HG02884 (cell line): ENCODE measurements around the gene CEACAM4.
"Not testable (repeated sequence)": the region's sequence is repeated elsewhere in the genome, so short reads cannot be mapped to it uniquely, and the experiment has no call there.

Experiments used
- ATAC-seq: cut with Tn5 transposase; IDR thresholded peaks from one replicate; pipeline ENCODE4 v1.9.1; 2021; ENCODE audit warnings: mild to moderate bottlenecking, moderate library complexity; ENCODE audit not compliant: unreplicated experiment

CEACAM4 gene

DNA sequence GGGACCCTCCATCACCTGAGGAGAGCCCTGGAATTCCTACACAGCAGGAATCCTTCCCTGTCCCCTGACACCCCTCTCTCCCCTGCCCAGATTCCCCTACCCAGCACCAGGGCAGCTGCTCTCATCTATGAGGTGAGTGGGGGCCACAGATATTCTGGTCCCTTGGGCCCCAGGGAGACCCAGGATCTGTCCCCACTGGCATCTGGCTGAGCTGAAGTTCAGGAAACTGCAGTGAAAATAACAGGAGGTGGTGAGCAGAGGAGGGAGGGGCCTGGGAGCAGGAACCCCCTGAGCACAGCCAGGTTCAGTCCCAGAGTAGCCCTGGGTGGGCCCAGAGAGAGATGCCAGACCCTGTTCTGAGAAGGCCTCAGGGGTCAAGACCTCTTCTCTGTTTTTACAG lies 40.8 kb downstream of the CEACAM4 start:
- ATAC-seq, result no peak

- no peak for ATAC-seq
Measured at GRCh38 chr19:41584931-41585330, 41.9 kb downstream of the CEACAM4 start.

- ATAC-seq, result no peak
Measured at GRCh38 chr19:41584260-41584810, 42.5 kb downstream of the CEACAM4 start.

- not testable (repeated sequence) for ATAC-seq
Measured at GRCh38 chr19:41582577-41583182, 44.2 kb downstream of the CEACAM4 start.

DNA sequence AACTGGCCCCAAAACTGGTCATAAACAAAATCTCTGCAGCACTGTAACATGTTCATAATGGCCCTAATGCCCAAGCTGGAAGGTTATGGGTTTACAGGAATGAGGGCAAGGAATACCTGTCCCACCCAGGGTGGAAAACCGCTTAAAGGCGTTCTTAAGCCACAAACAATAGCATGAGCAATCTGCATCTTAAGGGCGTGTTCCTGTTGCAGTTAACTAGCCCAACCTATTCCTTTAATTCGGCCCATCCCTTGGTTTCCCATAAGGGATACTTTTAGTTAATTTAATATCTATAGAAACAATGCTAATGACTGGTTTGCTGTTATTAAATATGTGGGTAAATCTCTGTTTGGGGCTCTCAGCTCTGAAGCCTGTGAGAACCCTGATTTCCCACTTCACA lies 45.8 kb downstream of the CEACAM4 start:
- ATAC-seq, result not testable (repeated sequence)

GRCh38 chr19:41578886-41579285 lies 48.0 kb downstream of the CEACAM4 start:
- no peak for ATAC-seq

- ATAC-seq, result no peak
Measured at GRCh38 chr19:41577833-41578232, 49.0 kb downstream of the CEACAM4 start.

DNA sequence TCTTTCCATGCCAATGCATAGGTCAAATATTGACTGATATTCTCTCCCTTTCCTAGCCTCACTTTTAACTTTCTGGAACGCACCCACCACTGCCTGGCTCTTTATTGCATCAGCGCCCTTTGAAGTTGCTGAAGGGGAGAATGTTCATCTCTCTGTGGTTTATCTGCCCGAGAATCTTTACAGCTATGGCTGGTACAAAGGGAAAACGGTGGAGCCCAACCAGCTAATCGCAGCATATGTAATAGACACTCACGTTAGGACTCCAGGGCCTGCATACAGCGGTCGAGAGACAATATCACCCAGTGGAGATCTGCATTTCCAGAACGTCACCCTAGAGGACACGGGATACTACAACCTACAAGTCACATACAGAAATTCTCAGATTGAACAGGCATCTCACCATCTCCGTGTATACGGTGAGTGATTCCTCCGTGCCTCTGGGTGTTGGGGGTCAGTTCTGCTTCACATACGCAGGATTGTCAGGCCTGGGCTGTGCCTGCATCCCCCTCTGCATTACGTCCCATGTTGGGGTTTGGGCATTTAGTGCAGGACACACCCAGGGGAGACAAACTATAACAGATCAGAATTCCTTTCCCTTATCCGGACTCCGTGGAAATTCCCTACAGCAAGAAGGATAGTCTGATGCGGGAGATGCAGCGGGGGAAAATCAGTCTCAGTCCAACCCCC lies 49.6 kb downstream of the CEACAM4 start:
- ATAC-seq, result no peak

DNA sequence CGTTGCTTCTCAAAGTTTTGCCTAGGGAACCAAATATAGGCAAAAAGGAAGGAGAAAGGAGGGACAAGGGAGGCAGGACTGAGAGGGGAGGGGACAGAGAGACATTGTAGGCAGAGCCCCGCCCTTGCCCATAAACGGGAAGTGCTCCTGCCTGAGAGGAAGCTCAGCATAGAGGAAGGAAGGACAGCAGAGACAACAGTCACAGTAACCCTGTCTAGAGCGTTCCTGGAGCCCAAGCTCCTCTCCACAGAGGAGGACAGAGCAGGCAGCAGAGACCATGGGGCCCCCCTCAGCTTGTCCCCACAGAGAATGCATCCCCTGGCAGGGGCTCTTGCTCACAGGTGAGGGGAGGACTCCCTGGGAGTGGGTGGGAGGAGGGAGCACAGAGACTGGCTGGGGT lies 50.9 kb downstream of the CEACAM4 start, which contains the start of gene CEACAM21:
CEACAM21 (plus strand) TSS at position 169 of the 400 bp plus-strand sequence; CDS start at position 278, 109 bp downstream.
- no peak for ATAC-seq

GRCh38 chr19:41570639-41571112 lies 56.2 kb downstream of the CEACAM4 start:
- ATAC-seq, result no peak

DNA sequence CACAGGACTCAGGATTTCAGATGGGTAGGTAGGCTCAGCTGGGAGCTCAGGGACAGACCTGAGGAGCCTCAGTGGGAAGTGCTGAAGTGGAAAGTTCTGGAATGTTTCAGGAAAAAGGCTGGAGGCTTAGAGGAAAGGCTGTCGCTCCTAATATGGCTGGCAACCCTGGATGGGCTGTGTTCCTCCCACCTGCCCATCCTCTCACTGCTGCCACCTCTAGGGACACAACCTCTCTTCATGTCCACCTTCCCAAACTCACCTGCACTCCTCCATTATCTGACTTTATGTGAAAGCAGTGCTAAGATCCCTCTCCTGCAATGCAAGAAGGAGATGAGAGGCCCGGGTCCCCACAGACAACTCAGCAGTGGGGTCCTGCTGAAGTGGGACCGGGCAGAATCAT lies 56.7 kb downstream of the CEACAM4 start:
- no peak for ATAC-seq

DNA sequence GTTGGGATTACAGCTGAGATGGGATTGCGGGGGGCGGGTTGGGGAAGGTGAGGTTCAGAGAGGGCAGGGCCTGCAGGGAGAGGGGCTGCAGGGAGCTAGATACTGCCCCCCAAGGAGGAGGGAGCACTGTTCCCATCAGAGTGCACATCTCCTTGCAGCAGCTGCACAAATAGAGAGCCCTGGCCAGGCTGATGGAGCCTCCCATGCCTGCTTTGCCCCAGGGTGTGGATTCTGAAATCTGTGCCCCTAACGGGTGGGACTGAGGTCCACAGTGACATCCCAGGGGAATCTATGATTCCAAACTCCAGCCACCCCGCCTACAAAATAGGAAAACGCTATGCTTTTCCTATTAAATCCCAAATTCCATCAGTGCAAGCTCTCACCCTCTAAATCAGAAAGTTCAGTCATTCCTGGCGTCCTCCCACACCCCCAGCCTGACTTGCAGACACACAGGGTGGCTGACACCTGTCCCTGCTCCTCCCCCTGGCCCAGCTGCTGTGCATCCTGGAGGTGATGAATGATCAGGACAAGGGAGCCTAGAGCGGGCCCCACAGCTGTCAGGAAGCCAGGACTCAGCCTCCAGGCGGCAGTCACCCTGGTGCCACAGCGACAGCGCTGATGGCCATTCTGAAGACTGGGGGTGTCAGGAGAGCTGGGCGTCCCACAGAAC lies 57.3 kb downstream of the CEACAM4 start:
- no peak for ATAC-seq
